H1 (cell line): ENCODE measurements around the gene NPHP4. TPM values are rescaled to one million over a fixed set of nuclear protein-coding genes. Genes with fewer than 3 reads are reported as not detected.

Experiments
- ATF3 ChIP-seq: IDR thresholded peaks from 2 replicates; pipeline ENCODE4 v1.6.1; 2011; ENCODE audit warnings: low read depth, mild to moderate bottlenecking, low read length; ENCODE audit not compliant: insufficient read depth
- NRF1 ChIP-seq: IDR thresholded peaks from 2 replicates; pipeline ENCODE4 v1.6.1; 2011; ENCODE audit warnings: mild to moderate bottlenecking, low read depth, low read length, improper control_type of control experiment
- SAP30 ChIP-seq: fragments of 300-600 bp; sonication (generic); IDR thresholded peaks from 2 replicates; pipeline ENCODE4 v1.7.1; 2012; ENCODE audit warnings: low read length, moderate library complexity, mild to moderate bottlenecking, inconsistent platforms; ENCODE audit not compliant: insufficient read depth, insufficient replicate concordance
- SIN3A ChIP-seq, 2 experiments: IDR thresholded peaks in 1 of 2; conservative IDR thresholded peaks in 1 of 2; 2 replicates each; pipeline ENCODE4 v1.6.1; 2011 to 2012; ENCODE audit warnings: low read length in 2 of 2, improper control_type of control experiment in 1 of 2, low read depth in 1 of 2, mild to moderate bottlenecking in 1 of 2
- polyA plus RNA-seq, 7 experiments: library from polyadenylated mRNA; depleted of rRNA in 3 of 7; stranded (reverse) in 5 of 7; unstranded in 2 of 7; fragments of >200 nt in 5 of 7; fragments of 200-250 nt in 2 of 7; gene quantifications; 1 replicate in 5 of 7; 2 replicates in 1 of 7; 4 replicates in 1 of 7; pipeline versions ENCODE4 v1.2.1 to v1.2.3, GENCODE V29; 2011 to 2013; ENCODE audit warnings: missing spikeins in 2 of 7, mixed read lengths in 2 of 7
- total RNA-seq: library from RNA; stranded (reverse); fragmentation: NEBNext Ultra II Directional; extraction: Animal tissue kit (Norgen Biotek cat#: 25700); gene quantifications from 2 replicates; pipeline ENCODE4 v1.2.1, GENCODE V29; 2021

NPHP4 gene
- total and polyA plus RNA-seq, 2 of the 8 experiments (the other 6 are each of a cell fraction or from before 2014, with no cell fraction given): 5.8 to 14.0 TPM

GRCh38 chr1:5953386-5953785, 38.8 kb downstream of the NPHP4 start (continued):
- TF ChIP-seq SIN3A (conservative IDR thresholded peaks at IDR 0.05 in 1 of 2, IDR thresholded peaks at IDR 0.05 in 1 of 2; ENCODE audit: low read depth in 1 of 2, low read length in 2 of 2): no peak
- TF ChIP-seq ATF3: no peak
- TF ChIP-seq NRF1: no peak
- no peak for TF ChIP-seq SAP30
- TF ChIP-seq, all 59 proteins: peak for 0
